Astrocyte of the spinal cord (primary cell): Measurements from ENCODE around the gene GFER.
A peak's percentile ranks its signal among the peaks of the same experiment; 100 is the strongest.
"Not testable (repeated sequence)": the region's sequence is repeated elsewhere in the genome, so short reads cannot be mapped to it uniquely, and the experiment has no call there.

Experiments
- DNase-seq: peaks from one replicate; pipeline ENCODE4 v3.0.0; 2011; ENCODE audit warnings: low read depth, low spot score
- H3K4me3 ChIP-seq: 2 replicates; pipeline ENCODE4 v1.5.1; 2011; ENCODE audit warnings: low read depth, mild to moderate bottlenecking, low read length, moderate library complexity
- in situ Hi-C: cut with HindIII; loops from 2 replicates; pipeline ENCODE4 v1.10.0; 2017; ENCODE audit warnings: low sequenced_read_pairs
- TF ChIP-seq, protein P1 (sequence below): IDR thresholded peaks from 2 replicates; pipeline ENCODE4 v1.5.1; 2012; ENCODE audit warnings: low read depth, mild to moderate bottlenecking, low read length, inconsistent platforms

Gene GFER

DNA sequence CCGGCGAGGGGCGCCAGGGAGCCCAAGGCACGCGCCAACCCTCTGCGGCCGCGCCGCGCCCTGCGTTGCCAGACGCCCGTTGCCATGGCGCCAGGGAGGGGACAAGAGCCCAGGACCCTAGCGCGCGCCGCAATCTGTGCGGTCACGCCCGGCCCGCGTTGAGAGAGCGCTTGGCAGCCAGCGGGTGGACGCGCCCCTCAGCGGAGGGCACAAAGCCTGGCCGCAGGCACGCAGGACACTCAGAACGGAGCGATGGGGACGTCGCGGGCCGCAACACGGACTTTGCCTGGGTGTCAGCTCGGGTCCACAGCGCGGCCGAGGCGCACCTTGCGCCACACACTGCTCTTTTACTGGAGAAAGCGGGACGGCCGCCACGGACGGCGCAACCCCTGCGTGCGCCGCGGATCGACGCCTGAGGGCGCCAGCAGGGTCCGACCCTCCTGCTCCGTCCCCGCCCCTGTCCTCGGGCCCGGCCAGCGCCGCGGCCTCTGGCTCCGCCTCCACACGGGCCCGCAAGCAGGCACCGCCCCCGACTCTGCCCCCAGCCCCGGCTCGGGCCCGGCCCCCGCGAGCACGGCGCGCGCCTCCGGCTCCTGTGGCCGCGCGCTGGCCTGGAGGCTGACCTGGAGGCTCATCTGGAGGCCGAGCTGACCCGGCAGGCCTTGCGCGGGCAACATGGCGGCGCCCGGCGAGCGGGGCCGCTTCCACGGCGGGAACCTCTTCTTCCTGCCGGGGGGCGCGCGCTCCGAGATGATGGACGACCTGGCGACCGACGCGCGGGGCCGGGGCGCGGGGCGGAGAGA lies at the start of gene GFER:
Gene GFER, plus strand, starts transcription at position 650 of the 803 bp plus-strand sequence. Its CDS starts 26 bp downstream, at position 676.
- in situ Hi-C loops: no loop called here
- TF ChIP-seq, protein P1, sequence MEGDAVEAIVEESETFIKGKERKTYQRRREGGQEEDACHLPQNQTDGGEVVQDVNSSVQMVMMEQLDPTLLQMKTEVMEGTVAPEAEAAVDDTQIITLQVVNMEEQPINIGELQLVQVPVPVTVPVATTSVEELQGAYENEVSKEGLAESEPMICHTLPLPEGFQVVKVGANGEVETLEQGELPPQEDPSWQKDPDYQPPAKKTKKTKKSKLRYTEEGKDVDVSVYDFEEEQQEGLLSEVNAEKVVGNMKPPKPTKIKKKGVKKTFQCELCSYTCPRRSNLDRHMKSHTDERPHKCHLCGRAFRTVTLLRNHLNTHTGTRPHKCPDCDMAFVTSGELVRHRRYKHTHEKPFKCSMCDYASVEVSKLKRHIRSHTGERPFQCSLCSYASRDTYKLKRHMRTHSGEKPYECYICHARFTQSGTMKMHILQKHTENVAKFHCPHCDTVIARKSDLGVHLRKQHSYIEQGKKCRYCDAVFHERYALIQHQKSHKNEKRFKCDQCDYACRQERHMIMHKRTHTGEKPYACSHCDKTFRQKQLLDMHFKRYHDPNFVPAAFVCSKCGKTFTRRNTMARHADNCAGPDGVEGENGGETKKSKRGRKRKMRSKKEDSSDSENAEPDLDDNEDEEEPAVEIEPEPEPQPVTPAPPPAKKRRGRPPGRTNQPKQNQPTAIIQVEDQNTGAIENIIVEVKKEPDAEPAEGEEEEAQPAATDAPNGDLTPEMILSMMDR: peak; percentile 45
- peak; percentile 91 for DNase-seq
- peak within 1 kb of the TSS; percentile 73 for H3K4me3 ChIP-seq

DNA sequence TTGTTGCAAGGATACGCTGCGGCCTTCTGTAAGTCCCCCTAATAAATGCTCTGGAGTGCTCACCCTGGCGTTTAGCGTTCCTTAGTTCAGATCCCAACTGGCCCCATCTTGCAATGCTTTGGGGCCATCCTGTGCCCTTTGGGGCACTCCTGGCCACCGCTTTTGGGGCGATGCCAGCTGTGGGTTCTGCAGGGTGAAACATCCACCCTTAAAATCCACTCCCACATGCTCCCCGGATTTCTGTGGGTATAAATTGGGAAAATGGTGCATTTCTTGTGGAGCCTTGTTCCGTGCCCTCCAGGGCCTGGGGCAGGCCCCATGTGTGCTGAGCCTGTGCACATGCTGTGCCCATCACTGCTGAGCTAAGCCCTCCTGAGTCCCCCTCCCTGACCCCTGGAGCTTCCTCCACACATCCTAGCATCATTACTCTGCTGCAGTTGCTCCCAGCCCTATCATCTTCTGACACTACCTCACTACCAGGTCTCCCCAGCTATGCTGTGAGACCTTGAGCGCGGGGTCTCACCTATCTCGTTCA lies 47.0 kb upstream of the GFER start:
- no peak overlapping the region for H3K4me3 ChIP-seq
- in situ Hi-C loops: no loop called here
- TF ChIP-seq, protein P1: no peak
- no peak for DNase-seq

DNA sequence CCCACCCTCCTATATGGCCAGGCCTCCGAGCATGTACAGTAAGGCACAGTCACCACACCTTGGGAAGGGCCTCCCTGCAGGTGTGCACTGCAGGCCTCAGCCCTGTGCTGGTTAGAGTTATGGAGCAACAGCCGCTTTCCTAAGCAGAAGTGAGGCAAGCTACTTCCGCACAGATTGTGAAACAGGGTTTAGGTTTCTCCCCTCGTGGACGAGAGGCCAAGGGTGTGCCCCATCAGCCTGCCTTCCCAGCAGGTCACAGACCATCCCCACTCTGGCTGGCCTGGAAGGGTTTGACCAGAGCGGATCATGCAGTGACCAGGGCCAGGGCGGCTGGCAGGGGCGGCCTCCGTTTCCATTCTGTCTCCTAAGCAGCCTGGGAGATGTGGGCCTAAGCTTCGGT lies 45.7 kb upstream of the GFER start:
- no peak overlapping the region for H3K4me3 ChIP-seq
- TF ChIP-seq, protein P1: no peak
- in situ Hi-C loops: no loop called here
- DNase-seq: no peak

DNA sequence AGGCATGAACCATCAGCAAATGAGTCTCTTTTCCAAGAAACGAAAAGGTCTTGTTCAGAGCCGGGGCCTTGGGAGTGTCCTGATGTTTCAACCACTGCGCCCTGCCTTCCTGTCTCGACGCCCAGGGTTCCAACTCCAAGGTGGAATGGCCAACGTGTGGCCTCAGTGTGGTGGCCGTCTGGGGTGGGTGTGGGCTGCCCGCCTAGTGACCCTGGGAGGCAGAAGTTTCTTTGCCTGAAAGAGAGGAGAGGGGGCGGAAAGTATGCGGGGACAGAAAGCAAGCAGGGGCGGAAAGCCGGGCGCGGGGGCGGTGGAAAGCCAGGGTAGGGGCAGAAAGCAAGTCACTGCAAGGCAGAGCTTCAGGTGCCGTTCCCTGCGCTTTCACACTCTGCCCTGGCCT lies 45.1 kb upstream of the GFER start:
- no peak for DNase-seq
- no peak overlapping the region for H3K4me3 ChIP-seq
- in situ Hi-C loops: no loop called here
- TF ChIP-seq, protein P1: no peak

DNA sequence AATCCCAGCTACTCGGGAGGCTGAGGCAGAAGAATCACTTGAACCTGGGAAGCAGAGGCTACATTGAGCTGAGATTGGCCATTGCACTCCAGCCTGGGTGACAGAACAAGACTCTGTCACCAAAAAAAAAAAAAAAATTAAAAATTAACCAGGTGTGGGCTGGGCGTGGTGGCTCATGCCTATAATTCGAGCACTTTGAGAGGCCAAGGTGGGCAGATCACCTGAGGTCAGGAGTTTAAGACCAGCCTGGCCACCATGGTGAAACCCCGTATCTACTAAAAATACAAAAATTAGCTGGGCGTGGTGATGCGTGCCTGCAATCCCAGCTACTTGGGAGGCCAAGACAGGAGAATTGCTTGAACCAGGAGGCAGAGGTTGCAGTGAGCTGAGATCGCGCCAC lies 44.2 kb upstream of the GFER start:
- DNase-seq, in situ Hi-C loops, H3K4me3 ChIP-seq: not testable (repeated sequence)

DNA sequence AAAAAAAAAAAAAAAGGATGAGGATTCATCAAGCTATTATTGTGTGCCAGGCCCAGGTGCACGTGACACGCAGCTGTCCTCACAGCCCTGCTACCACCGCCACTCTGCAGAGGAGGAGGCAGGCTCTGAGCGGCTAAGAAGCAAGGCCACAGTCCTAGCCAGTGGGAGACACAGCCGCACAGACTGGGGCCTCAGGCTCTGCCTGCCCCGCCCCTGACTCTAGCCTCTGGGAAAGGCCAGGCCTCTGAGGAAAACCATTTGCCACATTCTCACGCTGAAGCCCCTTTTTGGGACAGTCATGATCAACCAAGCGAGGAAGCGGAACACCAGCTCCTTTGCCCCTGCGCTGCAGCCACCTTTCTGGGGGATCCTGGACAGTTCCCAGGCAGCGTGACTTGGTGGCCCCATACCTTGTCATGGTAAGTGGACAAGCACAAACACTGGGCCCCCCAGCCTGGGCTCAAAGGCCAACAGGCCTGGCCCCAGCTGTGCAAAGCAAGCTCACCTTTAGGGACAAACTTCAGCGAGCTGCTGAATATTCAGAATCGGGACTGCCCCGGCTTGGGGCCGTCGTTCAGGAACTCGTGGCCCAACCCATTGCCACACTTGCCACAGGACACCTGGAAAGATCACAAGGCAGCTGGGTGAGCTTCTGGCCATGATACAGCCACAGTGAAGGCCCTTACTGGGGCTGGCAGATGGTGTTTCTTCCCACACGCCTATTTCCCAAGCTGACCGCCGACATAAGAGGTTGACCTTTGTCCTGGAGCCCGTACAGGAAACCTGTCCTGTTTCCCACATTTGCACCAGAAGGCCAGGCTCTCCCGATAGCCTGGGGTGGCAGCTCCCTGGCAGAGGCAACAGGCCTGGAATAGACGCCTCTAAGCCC lies 43.5 kb upstream of the GFER start:
- TF ChIP-seq, protein P1: no peak
- DNase-seq: no peak
- no peak overlapping the region for H3K4me3 ChIP-seq
- in situ Hi-C loops: no loop called here
